HG03064 (cell line): ENCODE results near the gene BSCL2.
A peak's percentile ranks its signal among the peaks of the same experiment; 100 is the strongest.
"Not testable (repeated sequence)": the region's sequence is repeated elsewhere in the genome, so short reads cannot be mapped to it uniquely, and the experiment has no call there.

ENCODE experiments used
- ATAC-seq: cut with Tn5 transposase; IDR thresholded peaks from one replicate; pipeline ENCODE4 v1.9.1; 2021; ENCODE audit warnings: low read depth; ENCODE audit not compliant: unreplicated experiment

The BSCL2 gene

DNA sequence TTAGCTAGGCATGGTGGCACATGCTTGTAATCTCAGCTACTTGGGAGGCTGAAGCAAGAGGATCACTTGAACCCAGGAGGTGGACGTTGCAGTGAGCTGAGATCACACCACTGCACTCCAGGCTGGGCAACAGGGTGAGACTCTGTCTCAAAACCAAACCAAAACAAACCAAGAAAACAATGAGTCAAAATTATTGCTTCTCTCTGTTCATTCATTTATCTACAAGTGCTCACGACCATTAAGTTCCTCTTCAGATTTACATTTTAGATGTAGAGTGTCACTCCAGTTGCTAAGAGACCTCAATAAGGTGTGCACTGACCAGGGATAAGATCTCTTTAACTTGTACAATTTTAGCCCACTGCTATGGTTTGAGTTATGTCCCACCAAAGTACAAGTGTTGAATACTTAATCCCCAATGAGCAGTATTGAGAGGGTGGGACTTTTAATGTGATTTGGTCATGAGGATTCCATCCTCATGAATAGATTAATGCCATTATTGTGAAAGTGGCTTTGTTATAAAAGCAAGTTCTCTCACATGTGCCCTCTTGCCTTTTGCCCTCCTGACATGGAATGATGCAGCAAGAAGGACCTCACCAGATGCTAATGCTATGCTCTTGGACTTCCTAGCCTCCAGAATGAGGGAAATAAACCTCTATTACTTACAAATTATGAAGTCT, 12.2 kb upstream of the BSCL2 start:
- no peak for ATAC-seq

DNA sequence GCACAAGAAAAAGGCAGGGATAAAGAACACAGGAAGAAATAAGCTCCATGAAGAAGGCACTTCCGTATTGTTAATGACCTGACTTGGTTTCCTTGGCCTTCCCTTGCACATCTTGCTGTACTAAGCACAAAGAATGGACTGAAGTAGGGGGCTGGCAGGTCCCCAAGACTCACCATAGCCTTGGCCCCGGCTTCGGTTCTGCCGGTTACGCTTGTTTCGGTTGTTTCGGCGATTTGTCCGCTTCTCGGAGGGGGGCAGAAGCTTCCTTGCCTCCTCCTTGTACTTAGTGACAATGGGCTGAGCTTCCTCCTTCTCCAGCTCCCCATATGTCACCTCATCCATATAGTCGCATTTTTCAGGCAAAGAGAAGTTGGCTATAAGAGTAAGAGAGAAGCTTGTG, 9.6 kb upstream of the BSCL2 start:
- no peak for ATAC-seq

DNA sequence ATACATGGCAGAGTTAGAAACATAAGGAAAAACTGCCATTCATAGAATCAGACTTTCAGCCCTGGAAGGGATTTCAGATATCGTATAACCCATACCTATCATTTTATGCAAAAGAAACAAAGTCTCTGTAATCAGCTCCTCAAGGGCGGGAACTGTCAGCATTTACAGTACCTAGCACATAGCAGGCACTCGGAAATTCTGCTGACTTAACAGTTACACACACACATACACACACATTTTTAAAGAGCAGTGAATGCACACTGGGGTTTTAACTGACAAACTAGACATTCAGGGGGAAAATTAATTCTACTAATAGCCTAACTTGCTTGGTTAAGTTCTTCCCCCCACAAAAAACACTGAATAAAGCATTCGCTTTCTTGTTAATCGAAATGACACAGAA, 9.0 kb upstream of the BSCL2 start:
- ATAC-seq = no peak

DNA sequence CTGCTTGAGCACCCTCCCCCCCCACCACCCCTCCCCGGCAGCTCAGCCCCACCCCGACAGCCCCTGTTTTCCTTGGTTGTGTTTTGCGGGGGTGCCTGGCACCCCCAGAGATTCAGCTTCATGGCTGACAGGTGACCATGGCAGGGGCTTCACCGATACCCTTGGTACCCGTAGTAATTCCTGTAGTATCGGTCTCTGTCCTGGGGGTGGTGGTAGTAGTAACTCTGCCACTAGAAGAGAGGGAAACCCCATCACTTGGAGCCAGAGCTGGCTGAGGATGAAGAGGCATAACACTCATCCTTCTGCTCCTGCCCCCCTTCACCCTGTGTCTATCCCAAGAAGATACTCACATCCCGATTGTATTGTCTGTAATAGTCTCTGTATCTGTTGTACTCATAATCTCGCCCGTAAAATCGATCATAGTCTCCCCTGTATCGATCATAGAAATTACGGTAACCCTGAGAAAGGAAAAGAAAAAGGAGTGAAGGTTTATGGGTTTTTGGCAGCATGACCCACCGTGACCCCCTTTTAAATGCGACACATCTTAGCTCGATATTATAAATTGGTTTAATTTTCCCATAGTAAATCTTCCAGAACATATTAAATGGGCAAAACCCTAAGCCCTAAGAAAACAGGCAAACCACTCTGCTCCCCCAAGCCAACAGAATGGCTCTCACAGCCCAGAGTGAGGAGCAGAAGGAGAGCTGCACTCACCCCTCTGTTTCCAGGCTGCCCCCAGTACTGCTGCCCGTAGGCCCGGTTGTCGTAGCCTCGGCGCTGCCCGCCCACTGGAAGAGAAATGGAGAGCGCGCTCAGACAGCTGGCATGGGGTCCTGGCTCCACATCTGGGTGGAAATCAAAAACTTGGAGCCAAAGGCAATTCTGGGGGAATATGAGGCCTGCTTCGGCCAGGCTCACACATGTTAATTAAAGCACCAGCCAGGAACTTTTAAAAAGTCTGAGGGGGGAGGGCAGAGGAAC, 8.2 kb upstream of the BSCL2 start:
- ATAC-seq = no peak

DNA sequence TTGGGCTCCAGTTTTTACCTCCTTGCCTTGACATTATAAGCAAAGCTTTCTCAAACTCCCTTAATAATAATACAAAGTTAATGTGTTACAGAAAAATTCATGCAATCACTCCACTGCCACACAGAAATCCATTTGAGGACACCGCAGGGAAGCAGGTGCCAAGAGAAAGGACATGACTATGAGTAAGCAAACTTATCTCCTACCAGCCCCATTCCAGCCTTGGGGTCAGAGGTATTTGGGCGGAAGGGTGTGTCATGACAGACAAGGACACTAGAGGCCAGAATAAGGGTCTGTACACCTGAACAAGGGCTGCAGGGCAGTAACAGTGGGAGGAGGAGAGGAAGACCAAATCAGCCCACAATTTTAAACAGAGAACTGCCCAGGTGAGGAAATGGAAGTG, 6.1 kb upstream of the BSCL2 start:
- ATAC-seq = no peak

DNA sequence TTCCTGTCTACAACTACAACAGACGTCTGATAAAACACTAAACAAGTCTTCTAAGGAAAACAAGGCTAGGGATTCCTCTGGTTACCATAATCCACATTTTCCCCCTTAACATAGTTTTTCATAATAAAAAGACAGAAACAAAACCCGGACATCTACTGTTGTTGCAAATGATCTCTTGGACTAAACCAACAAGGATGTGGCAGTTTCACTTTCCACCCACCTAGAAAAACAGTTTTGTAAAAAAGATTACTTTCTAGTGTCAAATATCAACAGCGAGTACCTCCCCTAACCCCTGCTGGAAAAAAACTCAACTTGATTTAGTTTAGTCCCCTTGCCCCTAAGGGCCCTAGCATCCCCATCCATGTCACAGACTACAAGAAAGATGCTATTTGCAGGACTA, 5.6 kb upstream of the BSCL2 start:
- ATAC-seq = no peak

DNA sequence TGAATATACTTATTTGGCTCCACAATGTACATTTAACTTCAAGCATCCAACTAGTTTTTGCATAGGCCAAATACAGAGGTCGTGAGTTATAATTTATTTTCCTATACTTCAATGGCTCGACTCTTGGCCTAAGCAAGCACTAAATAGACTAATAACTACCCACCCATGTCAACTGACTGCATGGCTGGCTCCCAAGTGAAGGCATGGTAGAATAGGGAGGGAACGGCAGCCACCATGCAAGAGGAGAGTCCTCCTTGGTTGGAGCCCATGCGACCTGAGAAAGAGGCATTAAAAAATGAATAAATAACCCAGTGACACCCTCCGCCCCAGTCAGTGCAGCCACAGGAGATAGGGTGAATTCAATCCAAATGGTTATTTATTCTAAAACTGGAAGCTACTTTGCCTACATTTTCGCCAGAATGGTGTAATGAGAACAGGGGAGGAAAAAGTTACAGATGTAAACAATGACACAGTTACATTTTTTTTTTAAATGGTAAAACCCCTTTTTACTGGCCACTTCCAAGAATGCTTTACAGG, 5.1 kb upstream of the BSCL2 start:
- ATAC-seq = no peak

DNA sequence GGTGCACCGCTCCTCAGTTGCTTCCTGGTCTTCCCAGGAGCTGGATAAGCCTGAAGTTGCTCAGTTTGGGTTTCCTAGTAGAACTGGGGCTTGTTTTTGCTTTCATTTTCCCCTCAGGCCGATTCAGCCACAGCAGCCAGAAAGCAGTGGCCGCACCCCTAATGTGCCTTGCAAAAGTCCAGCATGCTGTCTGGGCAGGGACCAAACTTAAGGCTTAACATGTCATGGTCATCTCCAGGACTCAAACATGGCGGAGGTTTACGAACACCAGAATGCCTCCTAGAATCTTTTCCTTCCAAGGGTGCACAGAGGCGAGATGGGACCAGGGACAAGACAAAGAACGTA, 2.7 kb upstream of the BSCL2 start:
- no peak for ATAC-seq

DNA sequence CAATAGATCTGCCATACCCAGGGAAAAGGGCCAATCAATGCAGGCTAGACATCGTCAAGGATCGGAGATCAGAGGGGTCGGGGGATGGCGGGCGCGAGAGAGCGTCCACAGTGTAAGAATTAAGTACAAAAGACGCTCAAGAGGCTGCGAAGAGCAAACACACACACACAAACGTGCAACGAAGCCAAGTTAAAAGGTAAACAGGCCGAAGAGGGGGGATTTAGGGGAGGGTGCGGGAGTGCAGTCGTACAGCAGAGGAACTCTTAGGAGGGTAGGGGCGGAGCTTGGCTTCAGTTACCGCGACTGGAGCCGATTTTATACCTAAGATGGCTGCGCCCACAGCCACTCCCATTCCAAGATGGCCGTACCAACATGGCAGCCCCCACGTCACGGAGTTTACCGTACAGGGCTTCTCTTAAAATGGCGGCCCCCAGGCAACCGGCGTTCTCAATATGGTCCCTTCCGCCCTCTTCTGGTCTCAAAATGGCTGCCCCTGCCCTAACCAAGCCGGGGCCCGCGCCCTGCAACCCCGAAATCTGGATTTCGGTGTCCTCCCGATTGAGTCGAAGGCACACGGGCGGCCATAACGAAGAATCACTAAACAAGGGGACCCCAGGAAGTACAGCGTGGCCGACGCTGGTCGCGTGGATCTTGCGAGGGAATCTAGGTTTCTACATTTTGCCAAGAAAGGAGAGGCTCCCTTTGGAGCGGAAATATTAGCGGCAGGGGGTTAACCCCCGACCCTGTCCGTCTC, 2.2 kb upstream of the BSCL2 start:
- peak; percentile 66 for ATAC-seq

DNA sequence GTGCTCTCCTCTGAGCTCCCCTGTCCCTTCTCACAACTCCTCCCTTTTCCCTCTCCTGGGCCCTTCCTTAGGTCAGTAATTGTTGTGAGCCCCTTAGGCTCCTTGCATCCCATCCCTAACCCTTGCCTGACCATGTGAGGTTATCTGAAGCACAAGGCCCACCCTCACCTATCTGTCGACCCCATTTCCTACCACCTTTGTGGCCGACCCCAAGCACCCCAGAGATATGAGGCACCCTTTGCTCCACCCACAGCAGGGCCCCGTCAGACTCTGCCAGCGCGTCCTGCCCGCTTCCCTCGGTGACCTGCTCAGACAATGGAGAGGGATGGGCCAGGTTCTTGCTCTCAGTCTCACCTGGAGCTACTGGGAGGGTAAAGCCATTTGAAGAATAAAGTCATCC, 1.6 kb upstream of the BSCL2 start:
- ATAC-seq = no peak

DNA sequence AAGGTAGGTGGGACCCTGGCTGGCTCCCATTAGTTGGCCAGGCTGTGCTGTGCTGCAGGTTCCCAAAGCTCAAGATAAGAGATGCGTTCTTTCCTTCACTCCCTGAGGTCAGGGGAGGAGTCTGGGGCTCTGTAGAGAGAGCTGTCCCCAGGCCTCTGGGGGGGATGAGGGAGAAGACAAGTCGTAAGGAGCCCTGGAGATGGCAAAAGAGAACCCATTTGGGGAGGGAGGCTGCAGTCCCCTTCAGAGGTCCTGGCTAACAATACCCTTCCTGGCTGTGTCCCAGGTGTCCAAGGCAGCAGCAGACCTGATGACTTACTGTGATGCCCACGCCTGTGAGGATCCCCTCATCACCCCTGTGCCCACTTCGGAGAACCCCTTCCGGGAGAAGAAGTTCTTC, 1.2 kb upstream of the BSCL2 start:
- no peak for ATAC-seq

DNA sequence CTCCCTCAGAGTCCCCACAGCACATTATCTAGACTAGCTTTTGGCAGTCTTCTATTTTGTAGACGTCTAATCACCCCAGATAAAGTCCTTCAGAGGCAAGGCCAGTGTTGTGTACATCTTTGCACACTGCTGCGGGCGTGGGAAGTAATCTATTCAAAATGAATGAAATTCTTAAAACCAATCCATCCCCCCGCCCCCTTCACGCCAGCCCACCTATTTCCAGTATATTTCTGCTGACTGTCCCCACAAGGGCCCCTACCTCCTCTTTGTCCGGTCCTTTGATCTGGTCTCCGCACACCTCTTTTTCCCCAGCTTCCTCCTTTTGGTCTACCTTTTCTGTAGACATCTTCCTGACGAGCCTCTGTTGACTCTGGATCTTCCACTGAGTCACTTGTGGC, 375 bp downstream of the BSCL2 start:
- no peak for ATAC-seq

DNA sequence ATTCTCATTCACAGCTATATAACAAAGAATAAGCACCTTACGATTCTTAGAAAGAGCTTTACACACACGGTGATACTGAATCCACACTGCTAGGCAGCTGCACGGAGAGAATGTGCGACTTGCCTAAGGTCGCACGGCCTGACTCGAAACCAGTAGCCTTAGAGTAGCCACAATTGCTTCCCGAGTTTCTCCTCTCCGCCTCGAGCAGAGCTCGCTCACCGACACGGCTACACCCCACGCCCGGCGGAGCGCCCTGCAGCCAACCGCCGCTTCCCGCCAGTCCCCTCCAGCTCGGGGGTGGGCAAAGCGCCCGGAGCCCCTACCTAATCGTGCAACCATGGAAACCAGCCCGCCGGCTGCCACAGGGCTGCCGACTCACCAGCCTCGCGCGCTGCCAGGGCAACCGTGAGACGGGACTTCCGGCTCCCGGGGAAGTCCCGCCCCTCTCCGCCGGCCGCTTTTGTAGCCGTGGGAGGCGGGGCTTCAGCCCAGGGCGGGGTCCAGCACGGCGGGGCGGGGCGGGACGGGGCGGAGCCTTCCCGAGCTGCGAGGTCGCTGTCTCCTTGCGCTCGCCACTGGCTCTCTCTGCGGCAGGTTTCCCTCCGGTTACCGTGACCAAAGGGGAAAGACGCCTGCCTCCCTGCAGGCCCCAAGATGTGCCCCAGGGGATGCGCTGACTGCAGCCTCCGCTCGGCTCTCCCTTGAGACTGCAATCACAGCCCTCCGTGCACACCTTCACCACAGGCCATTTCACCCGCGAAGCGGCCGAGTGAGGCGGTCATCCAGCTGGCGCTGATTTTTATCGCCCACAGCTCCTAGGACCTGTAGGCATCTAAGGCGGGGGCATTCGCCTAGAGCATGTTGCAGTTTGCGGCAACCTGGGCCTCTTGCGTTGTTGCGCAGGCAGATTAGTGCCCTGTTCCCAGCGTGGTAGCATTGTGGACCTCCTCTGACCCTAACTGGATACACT, 1.1 kb downstream of the BSCL2 start:
- peak; percentile 49 for ATAC-seq

DNA sequence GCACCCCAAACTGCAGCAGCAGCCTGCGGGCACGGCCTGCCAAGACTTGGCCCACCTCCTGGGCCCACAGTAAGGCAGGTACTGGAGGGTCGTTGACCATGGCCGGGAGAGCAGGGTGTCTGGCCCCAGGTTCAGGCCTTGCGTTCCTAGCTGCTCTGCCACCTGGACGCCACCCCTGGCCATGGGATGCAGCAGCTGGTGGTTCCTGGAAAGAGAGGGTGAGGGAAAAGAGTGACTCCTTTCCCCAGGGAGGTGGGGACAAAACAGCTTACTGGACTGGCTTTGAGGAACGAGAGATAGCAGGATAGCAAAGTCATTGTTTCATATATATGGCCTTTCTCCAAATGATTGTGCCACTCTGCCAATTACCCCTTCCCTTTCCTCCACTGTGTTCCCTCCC, 1.8 kb downstream of the BSCL2 start:
- ATAC-seq = no peak

DNA sequence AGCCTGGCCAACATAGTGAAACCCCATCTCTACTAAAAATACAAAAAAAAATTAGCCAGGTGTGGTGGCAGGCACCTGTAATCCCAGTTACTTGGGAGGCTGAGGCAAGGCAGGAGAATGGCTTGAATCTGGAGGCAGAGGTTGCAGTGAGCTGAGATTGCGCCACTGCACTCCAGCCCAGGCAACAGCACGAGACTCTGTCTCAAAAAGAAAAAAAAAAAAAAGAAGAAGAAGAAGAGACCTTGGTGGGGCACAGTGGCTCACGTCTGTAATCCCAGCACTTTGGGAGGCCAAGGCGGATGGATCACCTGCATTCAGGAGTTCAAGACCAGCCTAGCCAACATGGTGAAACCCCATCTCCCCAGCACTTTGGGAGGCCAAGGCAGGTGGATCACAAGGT, 3.3 kb downstream of the BSCL2 start:
- ATAC-seq = not testable (repeated sequence)

DNA sequence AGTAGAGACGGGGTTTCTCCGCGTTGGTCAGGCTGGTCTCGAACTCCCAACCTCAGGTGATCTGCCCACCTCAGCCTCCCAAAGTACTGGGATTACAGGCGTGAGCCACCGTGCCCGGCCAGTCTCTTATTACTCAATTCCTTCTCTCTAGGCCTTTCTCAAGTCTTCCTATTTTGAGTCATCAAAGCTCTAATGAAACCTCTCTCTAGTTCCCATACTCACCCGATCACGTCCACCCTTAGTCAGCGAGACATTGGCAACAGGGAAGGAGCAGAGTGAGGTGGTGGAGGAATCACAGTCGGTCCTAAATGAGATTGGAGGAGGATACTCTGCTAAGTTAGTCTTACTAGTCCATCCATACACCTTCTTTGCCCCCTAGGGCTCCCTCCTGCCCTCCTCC, 5.0 kb downstream of the BSCL2 start:
- ATAC-seq = no peak

DNA sequence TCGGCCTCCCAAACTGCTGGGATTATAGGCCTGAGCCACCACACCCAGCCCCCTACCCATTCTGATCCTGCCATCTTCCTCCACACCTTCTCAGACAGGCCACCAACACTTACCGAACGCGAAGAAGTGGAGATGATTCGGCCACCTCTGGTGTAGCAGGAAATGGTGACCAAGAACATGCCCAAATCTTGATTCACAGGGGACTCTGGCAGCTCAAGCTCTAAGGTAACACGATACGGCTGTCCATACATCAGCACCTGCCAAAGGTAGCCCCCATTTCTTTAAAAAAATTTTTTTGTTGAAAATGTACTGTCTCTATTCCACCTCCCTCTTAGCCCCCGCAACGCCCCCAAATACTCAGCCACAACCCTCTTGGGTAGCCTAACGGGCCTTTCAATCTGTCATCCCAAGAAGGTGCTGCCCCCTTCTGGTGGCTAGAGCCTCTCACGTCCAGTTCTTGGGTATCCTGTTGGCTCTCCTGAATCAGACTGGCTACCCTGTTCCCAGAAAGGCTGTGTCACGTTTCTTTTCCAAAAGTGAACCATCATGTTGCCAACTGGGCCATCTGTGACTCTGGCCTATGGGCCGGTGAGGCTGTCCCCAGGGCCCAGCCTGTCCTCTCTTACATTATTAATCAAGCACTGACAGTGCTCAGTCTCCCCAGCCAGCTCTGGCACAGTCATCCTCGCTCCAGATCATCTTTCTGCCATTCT, 12.6 kb downstream of the BSCL2 start:
- no peak for ATAC-seq

DNA sequence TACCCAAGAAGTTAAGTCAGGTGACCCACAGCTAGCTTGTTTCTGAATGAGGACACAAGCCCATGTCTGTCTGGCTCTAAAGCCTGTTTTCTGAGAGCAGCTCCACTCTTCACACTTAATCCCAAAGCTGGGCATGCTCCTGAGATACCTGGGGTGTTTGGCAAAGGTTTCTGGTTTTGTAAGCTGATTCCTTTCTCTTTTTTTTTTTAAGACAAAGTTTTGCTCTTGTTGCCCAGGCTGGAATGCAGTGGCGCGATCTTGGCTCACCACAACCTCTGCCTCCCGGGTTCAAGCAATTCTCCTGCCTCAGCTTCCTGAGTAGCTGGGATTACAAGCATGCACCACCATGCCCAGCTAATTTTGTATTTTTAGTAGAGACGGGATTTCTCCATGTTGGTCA, 13.6 kb downstream of the BSCL2 start:
- not testable (repeated sequence) for ATAC-seq

DNA sequence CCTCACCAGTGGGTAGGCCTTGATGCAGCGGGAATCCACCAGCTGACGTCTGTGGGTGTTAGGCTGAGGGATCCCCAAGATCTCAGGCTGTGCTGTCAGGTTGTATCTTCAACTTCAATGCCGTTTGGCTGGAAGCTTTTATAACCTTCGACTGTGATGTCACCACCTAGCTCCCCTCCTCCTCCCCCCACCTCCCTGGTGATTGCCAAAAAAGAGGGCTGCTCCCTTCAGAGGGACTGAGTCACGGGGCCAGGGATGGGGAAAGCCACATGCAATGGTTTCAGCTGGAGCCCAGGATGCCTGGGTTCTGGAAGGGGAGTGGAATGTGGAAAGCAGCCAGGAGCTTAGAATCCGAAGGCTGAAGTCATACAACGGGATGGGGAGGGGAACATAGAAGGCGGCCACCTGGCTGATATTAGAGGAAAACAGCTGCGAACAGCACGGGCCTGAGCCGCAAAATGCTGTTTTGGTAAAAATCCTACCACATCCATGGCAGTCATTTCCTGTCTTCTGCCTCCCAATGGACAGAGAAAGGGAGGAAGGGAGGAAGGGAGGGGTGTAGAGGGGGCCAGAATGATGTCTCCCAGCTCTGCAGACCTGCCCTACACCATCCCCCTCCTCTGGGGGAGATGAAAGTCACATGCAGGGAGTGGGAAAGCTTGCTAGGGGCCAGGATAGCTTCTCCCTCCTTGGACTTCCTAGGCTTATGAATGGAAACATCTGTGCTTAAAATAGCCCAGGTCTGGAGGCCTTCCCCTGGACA, 17.6 kb downstream of the BSCL2 start, which contains the start of gene LRRN4CL:
LRRN4CL (minus strand) TSS at position 110 of the 763 bp plus-strand sequence. CDS start 1,022 bp downstream, outside the sequence.
- no peak for ATAC-seq
